ENCODE data around the gene KRT9.
"Not testable (repeated sequence)": the region's sequence is repeated elsewhere in the genome, so short reads cannot be mapped to it uniquely, and the experiment has no call there.

Gene KRT9

DNA sequence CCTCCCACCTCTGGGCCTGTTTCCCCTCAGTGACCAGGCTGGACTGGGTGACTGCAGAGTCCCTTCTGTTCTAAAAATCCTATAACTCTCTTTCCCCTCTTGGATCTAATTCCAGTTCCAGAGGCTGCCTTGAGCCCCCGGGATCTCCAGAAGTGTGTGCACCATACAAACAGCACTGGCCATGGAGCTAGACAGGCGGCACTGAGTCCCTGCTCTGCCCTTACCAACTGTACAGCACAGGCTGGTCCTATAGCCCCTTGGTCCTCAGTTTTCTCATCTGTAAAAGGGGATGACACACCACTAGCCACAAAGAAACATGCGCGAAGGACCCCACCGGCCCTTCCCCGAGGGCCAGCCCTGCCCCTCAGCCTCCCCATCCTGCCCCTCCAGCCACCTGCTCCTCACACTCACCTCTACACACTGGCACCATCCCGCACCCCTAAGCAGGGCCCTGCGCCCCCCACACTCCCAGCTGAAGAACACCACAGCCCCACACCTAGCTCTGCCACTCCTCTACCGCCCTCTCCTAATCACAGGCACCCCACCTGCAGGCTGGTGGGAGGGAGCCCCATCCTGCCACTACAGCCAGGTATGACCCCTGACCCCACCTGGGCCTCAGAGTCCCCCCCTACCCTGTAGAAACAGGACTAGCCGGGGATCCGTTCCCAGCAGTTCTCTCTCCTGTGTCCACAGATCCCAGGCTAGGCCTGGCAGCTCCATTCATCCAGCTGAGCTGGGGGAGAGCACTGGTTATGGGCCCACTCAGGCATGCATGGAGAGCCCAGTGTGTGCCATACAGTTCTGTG lies 41.6 kb upstream of the KRT9 start:
- Mint-ChIP-seq H3K9me3 (no peaks in the 10 kb centered on the region), H3K27ac (no peak overlapping the region), H3K36me3 (ENCODE audit: insufficient read depth) (no peaks in the 10 kb centered on the region), H3K27me3 (peaks cover 39 to 91% of the 10 kb centered on the region in 2 donors), H3K4me3 (no peak overlapping the region), H3K4me1 (ENCODE audit: low read depth in 2 of 2) (no peaks in the 10 kb centered on the region)
- ATAC-seq (replicated peaks) (no peak), DNase-seq (no peak)

GRCh38 chr17:41612376-41613160 lies 40.7 kb upstream of the KRT9 start, which contains the start of gene KRT16:
Gene KRT16, minus strand, starts transcription at chr17:41612767. Its CDS starts 79 bp downstream, at chr17:41612688.
- H3K36me3 Mint-ChIP-seq (ENCODE audit: insufficient read depth); DNase-seq; H3K9me3 Mint-ChIP-seq; H3K4me1 Mint-ChIP-seq (ENCODE audit: low read depth in 2 of 2); H3K4me3 Mint-ChIP-seq; H3K27ac Mint-ChIP-seq; ATAC-seq (replicated peaks): not testable (repeated sequence)
- peaks cover 39 to 87% of the 10 kb centered on the region in 2 donors for H3K27me3 Mint-ChIP-seq

GRCh38 chr17:41610965-41611640 lies 39.2 kb upstream of the KRT9 start:
- no peaks in the 10 kb centered on the region for H3K4me1 Mint-ChIP-seq (ENCODE audit: low read depth in 2 of 2)
- DNase-seq (no peak), ATAC-seq (replicated peaks) (no peak)
- no peaks in the 10 kb centered on the region for H3K36me3 Mint-ChIP-seq (ENCODE audit: insufficient read depth)
- no peak overlapping the region for H3K4me3 Mint-ChIP-seq
- H3K27ac Mint-ChIP-seq = no peak overlapping the region
- peaks cover 53 to 87% of the 10 kb centered on the region in 2 donors for H3K27me3 Mint-ChIP-seq
- peaks cover 9 to 18% of the 10 kb centered on the region in 2 donors for H3K9me3 Mint-ChIP-seq

- not testable (repeated sequence) for H3K4me1 Mint-ChIP-seq (ENCODE audit: low read depth in 2 of 2); H3K27ac Mint-ChIP-seq; H3K36me3 Mint-ChIP-seq (ENCODE audit: insufficient read depth); H3K4me3 Mint-ChIP-seq; ATAC-seq (replicated peaks); DNase-seq
- H3K9me3 Mint-ChIP-seq = peaks cover 11 to 18% of the 10 kb centered on the region in 2 donors
- peaks cover 49 to 83% of the 10 kb centered on the region in 2 donors for H3K27me3 Mint-ChIP-seq
These were observed 38.2 kb upstream of the KRT9 start for GRCh38 chr17:41610061-41610517.

GRCh38 chr17:41606930-41607329 lies 35.1 kb upstream of the KRT9 start:
- H3K4me3 Mint-ChIP-seq; DNase-seq; H3K36me3 Mint-ChIP-seq (ENCODE audit: insufficient read depth); H3K4me1 Mint-ChIP-seq (ENCODE audit: low read depth in 2 of 2); ATAC-seq (replicated peaks); H3K27ac Mint-ChIP-seq: not testable (repeated sequence)
- Mint-ChIP-seq H3K27me3 (peaks cover 59 to 72% of the 10 kb centered on the region in 2 donors), H3K9me3 (peaks cover 11 to 18% of the 10 kb centered on the region in 2 donors)

- Mint-ChIP-seq H3K36me3 (ENCODE audit: insufficient read depth) (peaks cover 4% of the 10 kb centered on the region), H3K27ac (no peak overlapping the region), H3K4me1 (ENCODE audit: low read depth in 2 of 2) (no peaks in the 10 kb centered on the region), H3K27me3 (peaks cover 48 to 54% of the 10 kb centered on the region in 2 donors), H3K9me3 (peaks cover 14 to 15% of the 10 kb centered on the region in 2 donors), H3K4me3 (no peak overlapping the region)
- ATAC-seq (replicated peaks) = no peak
- no peak for DNase-seq
These were observed 30.7 kb upstream of the KRT9 start for GRCh38 chr17:41602524-41602923.

- H3K27ac Mint-ChIP-seq = no peak overlapping the region
- DNase-seq = no peak
- no peak overlapping the region for H3K4me3 Mint-ChIP-seq
- peaks cover 33 to 46% of the 10 kb centered on the region in 2 donors for H3K27me3 Mint-ChIP-seq
- H3K4me1 Mint-ChIP-seq (ENCODE audit: low read depth in 2 of 2) = no peaks in the 10 kb centered on the region
- H3K36me3 Mint-ChIP-seq (ENCODE audit: insufficient read depth) = peaks cover 4% of the 10 kb centered on the region
- peaks cover 0 to 4% of the 10 kb centered on the region in 2 donors for H3K9me3 Mint-ChIP-seq
- ATAC-seq (replicated peaks) = no peak
These were observed 28.5 kb upstream of the KRT9 start for GRCh38 chr17:41600318-41600717.

- no peak overlapping the region for H3K4me3 Mint-ChIP-seq
- H3K36me3 Mint-ChIP-seq (ENCODE audit: insufficient read depth) = peaks cover 4% of the 10 kb centered on the region
- H3K27me3 Mint-ChIP-seq = peaks cover 32 to 48% of the 10 kb centered on the region in 2 donors
- H3K9me3 Mint-ChIP-seq = peaks cover 0 to 4% of the 10 kb centered on the region in 2 donors
- no peaks in the 10 kb centered on the region for H3K4me1 Mint-ChIP-seq (ENCODE audit: low read depth in 2 of 2)
- no peak overlapping the region for H3K27ac Mint-ChIP-seq
- DNase-seq (no peak), ATAC-seq (replicated peaks) (no peak)
These were observed 27.8 kb upstream of the KRT9 start for GRCh38 chr17:41599680-41600079.

DNA sequence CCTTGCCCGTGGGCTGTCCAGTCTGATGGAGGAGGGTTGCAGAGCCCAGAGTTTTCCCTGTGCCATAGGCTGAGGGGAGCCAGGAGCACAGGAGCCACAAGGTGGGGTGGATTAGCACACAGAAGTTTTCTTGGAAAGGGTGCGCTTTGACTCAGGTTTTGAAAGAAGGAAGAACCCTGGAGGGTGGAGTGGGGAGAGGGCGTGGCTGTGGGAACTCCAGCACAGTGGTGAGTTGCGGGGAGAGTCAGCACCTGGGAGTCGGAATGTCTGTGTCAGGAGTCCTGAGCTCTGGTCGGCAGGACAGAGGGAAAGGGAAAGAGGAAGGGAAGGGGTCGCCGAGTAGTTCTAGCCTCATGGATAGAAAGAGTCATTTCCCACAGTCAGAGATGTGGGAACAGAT lies 23.7 kb upstream of the KRT9 start:
- no peak for ATAC-seq (replicated peaks)
- no peak overlapping the region for H3K27ac Mint-ChIP-seq
- DNase-seq = no peak
- peaks cover 24 to 53% of the 10 kb centered on the region in 2 donors for H3K27me3 Mint-ChIP-seq
- H3K4me3 Mint-ChIP-seq = no peak overlapping the region
- peaks cover 0 to 4% of the 10 kb centered on the region in 2 donors for H3K9me3 Mint-ChIP-seq
- no peaks in the 10 kb centered on the region for H3K4me1 Mint-ChIP-seq (ENCODE audit: low read depth in 2 of 2)
- peaks cover 4% of the 10 kb centered on the region for H3K36me3 Mint-ChIP-seq (ENCODE audit: insufficient read depth)

GRCh38 chr17:41594363-41594915 lies 22.6 kb upstream of the KRT9 start:
- H3K4me1 Mint-ChIP-seq (ENCODE audit: low read depth in 2 of 2) = no peaks in the 10 kb centered on the region
- peaks cover 0 to 4% of the 10 kb centered on the region in 2 donors for H3K9me3 Mint-ChIP-seq
- peaks cover 33 to 64% of the 10 kb centered on the region in 2 donors for H3K27me3 Mint-ChIP-seq
- no peak for ATAC-seq (replicated peaks)
- H3K4me3 Mint-ChIP-seq = no peak overlapping the region
- H3K36me3 Mint-ChIP-seq (ENCODE audit: insufficient read depth) = peaks cover 4% of the 10 kb centered on the region
- H3K27ac Mint-ChIP-seq = no peak overlapping the region
- DNase-seq = no peak

DNA sequence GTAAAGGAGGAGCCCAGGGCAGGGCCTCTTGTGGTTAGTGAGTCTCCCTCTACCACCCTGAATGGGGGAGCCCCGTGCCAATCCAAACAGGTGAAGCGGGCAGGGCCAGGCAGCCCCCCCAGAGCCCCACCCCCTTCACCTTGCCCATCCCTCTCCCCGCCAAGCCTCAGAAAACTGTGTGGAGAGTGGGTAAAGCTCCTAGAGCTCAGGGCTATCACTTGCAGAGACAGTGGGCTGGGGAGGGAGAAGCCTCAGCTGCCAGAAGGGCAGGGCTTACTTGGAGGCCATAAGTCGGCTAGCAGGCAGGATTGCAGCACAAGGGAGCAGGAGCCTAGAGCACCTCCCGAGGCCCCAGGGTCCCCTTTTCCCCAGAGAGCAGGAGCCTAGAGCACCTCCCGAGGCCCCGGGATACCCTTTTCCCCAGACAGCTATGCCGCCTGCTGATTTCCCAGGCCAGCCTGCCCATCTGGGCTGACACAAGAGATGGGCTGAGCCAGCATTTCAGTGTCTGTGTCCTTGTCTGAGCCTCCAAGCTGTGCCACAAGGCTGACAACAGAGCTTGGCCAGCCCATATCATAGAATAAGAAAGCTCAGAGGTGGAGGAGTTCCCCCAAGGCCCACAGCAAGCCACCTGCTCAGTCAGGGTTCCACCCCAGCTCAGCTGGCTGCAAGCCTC lies 21.6 kb upstream of the KRT9 start:
- Mint-ChIP-seq H3K36me3 (ENCODE audit: insufficient read depth) (no peaks in the 10 kb centered on the region), H3K27me3 (peaks cover 36 to 74% of the 10 kb centered on the region in 2 donors), H3K9me3 (peaks cover 0 to 2% of the 10 kb centered on the region in 2 donors), H3K27ac (no peak overlapping the region), H3K4me3 (no peak overlapping the region), H3K4me1 (ENCODE audit: low read depth in 2 of 2) (no peaks in the 10 kb centered on the region)
- no peak for DNase-seq
- ATAC-seq (replicated peaks) = no peak

GRCh38 chr17:41592601-41593305 lies 20.9 kb upstream of the KRT9 start:
- ATAC-seq (replicated peaks) (no peak), DNase-seq (no peak)
- no peaks in the 10 kb centered on the region for H3K4me1 Mint-ChIP-seq (ENCODE audit: low read depth in 2 of 2)
- H3K36me3 Mint-ChIP-seq (ENCODE audit: insufficient read depth) = no peaks in the 10 kb centered on the region
- H3K27ac Mint-ChIP-seq = no peak overlapping the region
- H3K9me3 Mint-ChIP-seq = peaks cover 0 to under 1% of the 10 kb centered on the region in 2 donors
- peaks cover 36 to 81% of the 10 kb centered on the region in 2 donors for H3K27me3 Mint-ChIP-seq
- no peak overlapping the region for H3K4me3 Mint-ChIP-seq
